B cell (primary cell): Measurements from ENCODE around the gene ETS1. TPM values are rescaled to one million over a fixed set of nuclear protein-coding genes. Genes with fewer than 3 reads are reported as not detected.

Source experiments
- ATAC-seq: fragments of 200-7000 bp; cut with Tn5 transposase; one replicate; pipeline ENCODE4 v1.10.0; 2021; ENCODE audit warnings: low read depth, mild to moderate bottlenecking, moderate number of reproducible peaks, moderate library complexity
- CTCF ChIA-PET: fragments of 350-600 bp; sonication (Branson Sonifier 250); formaldehyde crosslinking; loops from one replicate; lab custom pipeline; 2021; ENCODE audit warnings: antibody characterized with exemption, inconsistent platforms; lab: Charles Lee
- POLR2A ChIA-PET: fragments of 350-600 bp; sonication (Branson Sonifier 250); formaldehyde crosslinking; loops from one replicate; lab custom pipeline; 2021; ENCODE audit warnings: antibody characterized with exemption; lab: Charles Lee
- DNase-seq: peaks from one replicate; pipeline ENCODE4 v3.0.0; 2013
- H2AFZ ChIP-seq: 2 replicates; pipeline ENCODE4 v1.6.1; 2012; ENCODE audit warnings: mild to moderate bottlenecking, low read depth, low read length; ENCODE audit not compliant: insufficient read depth, poor library complexity, severe bottlenecking
- H3K27ac ChIP-seq, 2 donors: 1 replicate in 1 of 2; 2 replicates in 1 of 2; pipeline ENCODE4 v1.5.1; 2012 to 2013; ENCODE audit warnings: low read length in 2 of 2, mild to moderate bottlenecking in 2 of 2, moderate library complexity in 1 of 2
- H3K27me3 ChIP-seq, 4 experiments: fragments of 200-600 bp in 1 of 4; sonication (generic) in 1 of 4; replicated peaks in 1 of 4; 1 replicate in 2 of 4; 2 replicates in 2 of 4; pipeline versions ENCODE4 v1.6.1 to v1.7.0; 2013 to 2016; ENCODE audit warnings: low read length in 3 of 4, mild to moderate bottlenecking in 2 of 4, mixed read lengths in 1 of 4, moderate library complexity in 1 of 4; ENCODE audit not compliant: insufficient read depth in 4 of 4, control insufficient read depth in 3 of 4; ENCODE audit errors: control extremely low read depth in 1 of 4
- H3K36me3 ChIP-seq, 2 experiments: replicated peaks in 1 of 2; 1 replicate in 1 of 2; 2 replicates in 1 of 2; pipeline versions ENCODE4 v1.6.1 to v1.7.1; 2013; ENCODE audit warnings: low read length in 1 of 2; ENCODE audit not compliant: insufficient read depth in 2 of 2, control insufficient read depth in 1 of 2; ENCODE audit errors: control extremely low read depth in 1 of 2, extremely low read depth in 1 of 2
- H3K4me1 ChIP-seq, 2 donors: fragments of 200-600 bp in 1 of 2; sonication (generic) in 1 of 2; 1 replicate in 1 of 2; 2 replicates in 1 of 2; pipeline versions ENCODE4 v1.5.1 to v1.6.1; 2013 to 2017; ENCODE audit warnings: low read length in 2 of 2; ENCODE audit not compliant: control insufficient read depth in 2 of 2, insufficient read depth in 2 of 2
- H3K4me2 ChIP-seq: replicated peaks from 2 replicates; pipeline ENCODE3; 2012; ENCODE audit warnings: mild to moderate bottlenecking, low read depth, low read length; ENCODE audit not compliant: poor library complexity, severe bottlenecking
- H3K4me3 ChIP-seq, 5 experiments: fragments of 200-600 bp in 1 of 5; sonication (generic) in 1 of 5; 1 replicate in 3 of 5; 2 replicates in 2 of 5; pipeline versions ENCODE4 v1.5.1 to v1.7.0; 2011 to 2016; ENCODE audit warnings: low read length in 4 of 5, mild to moderate bottlenecking in 4 of 5, low read depth in 2 of 5, control low read depth in 1 of 5, moderate library complexity in 1 of 5; ENCODE audit not compliant: insufficient read depth in 1 of 5; ENCODE audit errors: control extremely low read depth in 1 of 5, extremely low read depth in 1 of 5
- H3K79me2 ChIP-seq: fragments of 200-600 bp; sonication (generic); one replicate; pipeline ENCODE4 v1.6.0; 2016; ENCODE audit warnings: low read length; ENCODE audit not compliant: control insufficient read depth, insufficient read depth
- H3K9ac ChIP-seq: fragments of 200-600 bp; sonication (generic); 2 replicates; pipeline ENCODE4 v1.6.1; 2017; ENCODE audit warnings: mild to moderate bottlenecking, low read length, moderate library complexity
- H3K9me3 ChIP-seq, 3 donors: one replicate each; pipeline versions ENCODE4 v1.6.1 to v1.7.1; 2013; ENCODE audit warnings: low read length in 2 of 3; ENCODE audit not compliant: control insufficient read depth in 2 of 3, insufficient read depth in 1 of 3; ENCODE audit errors: control extremely low read depth in 1 of 3
- H4K20me1 ChIP-seq: 2 replicates; pipeline ENCODE4 v1.6.0; 2012; ENCODE audit warnings: mild to moderate bottlenecking, low read length; ENCODE audit not compliant: insufficient read depth, control insufficient read depth, poor library complexity, severe bottlenecking
- H3K27ac Mint-ChIP-seq: one replicate; pipeline ENCODE4 v1.8.0; 2021; ENCODE audit warnings: mixed read lengths
- H3K27me3 Mint-ChIP-seq: one replicate; pipeline ENCODE4 v1.8.0; 2021; ENCODE audit warnings: mixed read lengths
- H3K4me1 Mint-ChIP-seq: one replicate; pipeline ENCODE4 v1.8.0; 2021; ENCODE audit warnings: mixed read lengths
- H3K4me3 Mint-ChIP-seq: one replicate; pipeline ENCODE4 v1.8.0; 2021; ENCODE audit warnings: mixed read lengths
- H3K9me3 Mint-ChIP-seq: one replicate; pipeline ENCODE4 v1.8.0; 2022; ENCODE audit warnings: mixed read lengths; ENCODE audit not compliant: insufficient read depth
- CTCF ChIP-seq: fragments of 200-600 bp; IDR thresholded peaks from one replicate; pipeline ENCODE4 v1.8.0; 2022; ENCODE audit warnings: antibody characterized with exemption, mild to moderate bottlenecking
- EZH2 ChIP-seq: IDR thresholded peaks from 2 replicates; pipeline ENCODE4 v1.6.1; 2012; ENCODE audit warnings: borderline replicate concordance, low read depth, mild to moderate bottlenecking, moderate library complexity, low read length; ENCODE audit not compliant: insufficient read depth, poor library complexity, severe bottlenecking
- WGBS: methylation state at CpG from one replicate; pipeline ENCODE4 v1.1.5; 2013; ENCODE audit warnings: missing lambda C conversion rate; ENCODE audit not compliant: insufficient coverage; 5-methylcytosine and 5-hydroxymethylcytosine counted together
- intact Hi-C: fragments of 100-400 bp; cut with micrococcal nuclease; formaldehyde crosslinking; loops from one replicate; pipeline ENCODE4 v1.10.0; 2022
- polyA plus RNA-seq: library from polyadenylated mRNA; depleted of rRNA; stranded (reverse); fragments of >200 nt; gene quantifications from 2 replicates; pipeline ENCODE4 v1.2.3, GENCODE V29; 2012
- total RNA-seq, 2 donors: library from RNA; stranded (reverse); fragments of 120-200 nt in 1 of 2; gene quantifications; 1 replicate in 1 of 2; 2 replicates in 1 of 2; pipeline versions ENCODE4 v1.2.3 to v1.2.4, GENCODE V29; 2013 to 2022

The ETS1 gene
- total and polyA plus RNA-seq, 2 donors (not counting 1 experiment from before 2014, with no cell fraction given) = 115 to 271 TPM

- Mint-ChIP-seq H3K27me3 (no peaks in the 10 kb centered on the region), H3K9me3 (peaks cover 6% of the 10 kb centered on the region), H3K4me1 (peaks cover 54% of the 10 kb centered on the region), H3K27ac (peak overlapping the region; percentile 37), H3K4me3 (no peak overlapping the region)
- H3K27ac ChIP-seq = no peak overlapping the region
- 100% methylated on average over 4 of the region's 6 CpGs for whole genome bisulfite sequencing
- H3K36me3 ChIP-seq = no peaks in the 10 kb centered on the region
- ChIA-PET CTCF (interaction anchor here (0.7 to 1.1 kb wide), 2 partner anchors 9 to 20 kb away, joined by 3 to 5 read pairs; no protein-coding TSS in a partner anchor), POLR2A (no interaction called here)
- no peak for TF ChIP-seq EZH2
- TF ChIP-seq CTCF = no peak
- intact Hi-C loops = no loop called here
- no peak overlapping the region for H3K4me2 ChIP-seq
- ATAC-seq = no peak
- no peak overlapping the region for H2AFZ ChIP-seq
- H3K27me3 ChIP-seq = no peaks in the 10 kb centered on the region
- no peaks in the 10 kb centered on the region for H4K20me1 ChIP-seq
- DNase-seq = no peak
- H3K79me2 ChIP-seq = no peaks in the 10 kb centered on the region
- peaks cover 35 to 41% of the 10 kb centered on the region in 2 donors for H3K4me1 ChIP-seq
- peaks cover 0 to 5% (median 5%) of the 10 kb centered on the region in 3 donors for H3K9me3 ChIP-seq
- H3K9ac ChIP-seq = no peak overlapping the region
- no peak overlapping the region for H3K4me3 ChIP-seq
Measured at GRCh38 chr11:128572965-128573364, 14.4 kb downstream of the ETS1 start.

- Histone ChIP-seq H3K79me2 (peaks cover 11% of the 10 kb centered on the region), H3K4me2 (peak overlapping the region; percentile 46), H4K20me1 (no peaks in the 10 kb centered on the region), H2AFZ (no peak overlapping the region), H3K4me1 (peaks cover 36 to 42% of the 10 kb centered on the region in 2 donors), H3K4me3 (peak overlapping the region in 2 of 5 experiments; percentile 38 to 42), H3K27me3 (no peaks in the 10 kb centered on the region), H3K36me3 (no peaks in the 10 kb centered on the region), H3K9ac (peak overlapping the region; percentile 22), H3K9me3 (peaks cover 0 to 5% (median 5%) of the 10 kb centered on the region in 3 donors), H3K27ac (no peak overlapping the region)
- peaks cover 6% of the 10 kb centered on the region for H3K9me3 Mint-ChIP-seq
- DNase-seq = no peak
- no peaks in the 10 kb centered on the region for H3K27me3 Mint-ChIP-seq
- intact Hi-C loops = no loop called here
- H3K4me1 Mint-ChIP-seq = peaks cover 55% of the 10 kb centered on the region
- ChIA-PET CTCF (interaction anchor here (0.7 to 1.8 kb wide), 2 partner anchors 60 to 232 kb away, joined by 4 to 6 read pairs; no protein-coding TSS in a partner anchor), POLR2A (interaction anchor here (0.6 to 0.8 kb wide), 2 partner anchors 18 to 28 kb away, joined by 4 to 5 read pairs; no protein-coding TSS in a partner anchor)
- H3K4me3 Mint-ChIP-seq = peak overlapping the region; percentile 56
- TF ChIP-seq CTCF = no peak
- TF ChIP-seq EZH2 = no peak
- no peak for ATAC-seq
- WGBS = no CpG with 5 or more reads among the region's 7 CpGs
- no peak overlapping the region for H3K27ac Mint-ChIP-seq
Measured at GRCh38 chr11:128570632-128571031, 16.7 kb downstream of the ETS1 start.
